Measurements from ENCODE around the gene DPM3. TPM values are rescaled to one million over a fixed set of nuclear protein-coding genes. Genes with fewer than 3 reads are reported as not detected.

The DPM3 gene
- total and polyA plus RNA-seq, 2 of the 13 experiments (the other 11 are each of a cell fraction or from before 2014, with no cell fraction given): 23.2 to 53.4 TPM

GRCh38 chr1:155171836-155172731, 31.8 kb upstream of the DPM3 start:
- H3K27ac ChIP-seq (ENCODE audit: extremely low read length, insufficient read depth, low read length): peak overlapping the region; percentile 73
- no peaks in the 10 kb centered on the region for H3K27me3 ChIP-seq (ENCODE audit: control insufficient read depth in 1 of 2, insufficient read depth in 2 of 2, low read length in 2 of 2)
- no peak overlapping the region for H2AFZ ChIP-seq (ENCODE audit: low read length)
- H4K20me1 ChIP-seq (ENCODE audit: insufficient read depth, low read length): no peaks in the 10 kb centered on the region
- in situ Hi-C loops (cut with HindIII; ENCODE audit: extremely low pct_ligation_motif_present, low pct_unique_long_range_greater_than_20kb) (no loop called here), intact Hi-C loops (cut with micrococcal nuclease; ENCODE audit: unreplicated experiment) (no loop called here)
- ChIA-PET POLR2A (interaction anchor here (1.0 to 2.2 kb wide), 11 partner anchors 21 to 217 kb away, joined by 3 to 30 read pairs (median 7); partner anchors contain the start of genes DPM3 and SLC50A1), CTCF (ENCODE audit: low intra/inter-chr PET ratio, low total read pairs) (interaction anchor here (1.2 kb wide), 2 partner anchors 35 to 86 kb away, joined by 3 read pairs; no protein-coding TSS in a partner anchor)
- DNase-seq (ENCODE audit: low spot score): no peak
- no TSS peak for BruUV-seq (replicated peaks)
- peaks cover 42% of the 10 kb centered on the region for H3K4me1 ChIP-seq (ENCODE audit: insufficient read depth, low read length)
- 44% methylated on average over 8 of the region's 8 CpGs for WGBS (ENCODE audit: low lambda C conversion rate)
- no peak for FAIRE-seq
- no peaks in the 10 kb centered on the region for H3K9me3 ChIP-seq (ENCODE audit: low read length)
- H3K4me2 ChIP-seq (ENCODE audit: low read depth, low read length): peak overlapping the region; percentile 83
- peaks cover 10% of the 10 kb centered on the region for H3K79me2 ChIP-seq (ENCODE audit: insufficient read depth, low read length)
- peak overlapping the region; percentile 71 to 92 (median 79) for H3K4me3 ChIP-seq (replicated peaks in 1 of 3; ENCODE audit: insufficient read depth in 1 of 3, low read depth in 2 of 3, low read length in 3 of 3)
- peaks cover 0 to 12% of the 10 kb centered on the region in 2 experiments; a peak in 2 of 5 replicates for H3K36me3 ChIP-seq (replicated peaks in 1 of 2; ENCODE audit: control insufficient read depth in 1 of 2, insufficient read depth in 2 of 2, low read length in 2 of 2)
- ATAC-seq: no peak
- H3K9ac ChIP-seq (ENCODE audit: insufficient read depth, low read depth, low read length): peak overlapping the region; percentile 80
- no peak for TF ChIP-seq REL (CRISPR knock-in tag; conservative IDR thresholded peaks at IDR 0.05)
- TF ChIP-seq RAD21 (CRISPR knock-in tag; IDR thresholded peaks at IDR 0.05): no peak
- TF ChIP-seq SRF (IDR thresholded peaks at IDR 0.05; ENCODE audit: low read depth, low read length): no peak
- TF ChIP-seq MAFF (IDR thresholded peaks at IDR 0.05; ENCODE audit: low read depth, low read length): peak; percentile 51; the same call in 1 of the 2 replicates
- 0 out of 2 replicates have a peak, but pooled peaks have one; percentile 30 for TF ChIP-seq IRX3 (CRISPR knock-in tag; IDR thresholded peaks at IDR 0.05; ENCODE audit: borderline replicate concordance, low read depth)
- TF ChIP-seq ZNF496 (CRISPR knock-in tag; IDR thresholded peaks at IDR 0.05; ENCODE audit: insufficient replicate concordance): no peak
- no peak for TF ChIP-seq ZNF431 (CRISPR knock-in tag; IDR thresholded peaks at IDR 0.05; ENCODE audit: borderline replicate concordance, low read depth)
- TF ChIP-seq MTF2 (CRISPR knock-in tag; IDR thresholded peaks at IDR 0.05; ENCODE audit: borderline replicate concordance): 0 out of 2 replicates have a peak, but pooled peaks have one; percentile 12
- no peak for TF ChIP-seq PPARG (CRISPR knock-in tag; conservative IDR thresholded peaks at IDR 0.05)
- no peak for TF ChIP-seq GRHL1 (CRISPR knock-in tag; conservative IDR thresholded peaks at IDR 0.05)
- peak; percentile 32 to 61; a peak in 3 of 4 replicates for TF ChIP-seq MAFK (conservative IDR thresholded peaks at IDR 0.05 in 1 of 2, IDR thresholded peaks at IDR 0.05 in 1 of 2; ENCODE audit: low read length in 2 of 2)
- TF ChIP-seq HNF1A (IDR thresholded peaks at IDR 0.05; ENCODE audit: low read depth): no peak
- no peak for TF ChIP-seq HNF1A (CRISPR knock-in tag; IDR thresholded peaks at IDR 0.05; ENCODE audit: borderline replicate concordance)
- no peak for TF ChIP-seq ZFP37 (CRISPR knock-in tag; IDR thresholded peaks at IDR 0.05; ENCODE audit: borderline replicate concordance)
- TF ChIP-seq AKAP8 (CRISPR knock-in tag; IDR thresholded peaks at IDR 0.05): no peak
- TF ChIP-seq GFI1 (CRISPR knock-in tag; IDR thresholded peaks at IDR 0.05; ENCODE audit: borderline replicate concordance): no peak
- no peak for TF ChIP-seq THYN1 (CRISPR knock-in tag; IDR thresholded peaks at IDR 0.05; ENCODE audit: borderline replicate concordance, low read depth)
- no peak for TF ChIP-seq ZNF563 (CRISPR knock-in tag; IDR thresholded peaks at IDR 0.05)
